Keratinocyte (primary cell): ENCODE data around the gene EPOP.

Experiments
- CTCF ChIP-seq, 3 experiments: IDR thresholded peaks in 1 of 3; conservative IDR thresholded peaks in 1 of 3; optimal IDR thresholded peaks in 1 of 3; 2 replicates in 2 of 3; 3 replicates in 1 of 3; pipeline versions ENCODE3 to v1.5.1; 2011; ENCODE audit warnings: low read length in 3 of 3, mild to moderate bottlenecking in 3 of 3, moderate library complexity in 2 of 3, control low read depth in 1 of 3, inconsistent platforms in 1 of 3; ENCODE audit not compliant: insufficient read depth in 2 of 3; ENCODE audit errors: extremely low read depth in 1 of 3
- EZH2 ChIP-seq: IDR thresholded peaks from one replicate; pipeline ENCODE4 v1.6.1; 2012; ENCODE audit warnings: inconsistent platforms, mild to moderate bottlenecking, low read length, moderate library complexity

- TF ChIP-seq CTCF (optimal IDR thresholded peaks at IDR 0.05 in 1 of 3, IDR thresholded peaks at IDR 0.05 in 1 of 3, conservative IDR thresholded peaks at IDR 0.05 in 1 of 3; ENCODE audit: extremely low read depth in 1 of 3, insufficient read depth in 2 of 3, low read length in 3 of 3) (no peak), EZH2 (no peak)
These were observed 15.3 kb downstream of the EPOP start for GRCh38 chr17:38659415-38659814.
